SK-N-SH treated with all-trans-retinoic acid at 6 μM for 48 hours (cell line): ENCODE measurements around the gene SYT8.

ENCODE experiments used
- ATAC-seq: fragments of 200-7000 bp; cut with Tn5 transposase; 3 replicates; pipeline ENCODE4 v1.9.1; 2020; ENCODE audit warnings: mild to moderate bottlenecking, moderate library complexity
- BACH2 ChIP-seq: fragments of 250-450 bp; sonication (Bioruptor Pico); IDR thresholded peaks from 2 replicates; pipeline ENCODE4 v1.9.0; 2021; ENCODE audit warnings: mild to moderate bottlenecking, borderline replicate concordance
- CREB5 ChIP-seq: fragments of 250-450 bp; sonication (Bioruptor Pico); IDR thresholded peaks from 2 replicates; pipeline ENCODE4 v1.5.1; 2020; ENCODE audit warnings: low read depth, mild to moderate bottlenecking, moderate library complexity
- CSDC2 ChIP-seq: fragments of 250-450 bp; sonication (Bioruptor Pico); IDR thresholded peaks from 2 replicates; pipeline ENCODE4 v1.5.0; 2020; ENCODE audit warnings: mild to moderate bottlenecking, moderate library complexity
- CSRNP3 ChIP-seq: fragments of 250-450 bp; sonication (Bioruptor Pico); IDR thresholded peaks from 2 replicates; pipeline ENCODE4 v1.5.1; 2021; ENCODE audit warnings: mild to moderate bottlenecking, moderate library complexity
- ESRRG ChIP-seq: fragments of 250-450 bp; sonication (Bioruptor Pico); IDR thresholded peaks from 2 replicates; pipeline ENCODE4 v1.6.1; 2021; ENCODE audit warnings: mild to moderate bottlenecking
- GLIS3 ChIP-seq: fragments of 250-450 bp; sonication (Bioruptor Pico); IDR thresholded peaks from 2 replicates; pipeline ENCODE4 v1.5.0; 2020; ENCODE audit warnings: mild to moderate bottlenecking, moderate library complexity
- ISL1 ChIP-seq: fragments of 250-450 bp; sonication (Bioruptor Pico); IDR thresholded peaks from 2 replicates; pipeline ENCODE4 v2.1.2; 2022; ENCODE audit warnings: mild to moderate bottlenecking, moderate library complexity
- OSR1 ChIP-seq: fragments of 250-450 bp; sonication (Bioruptor Pico); IDR thresholded peaks from 2 replicates; pipeline ENCODE4 v1.8.0; 2022; ENCODE audit warnings: moderate library complexity, mild to moderate bottlenecking, inconsistent platforms
- PPARA ChIP-seq: fragments of 250-450 bp; sonication (Bioruptor Pico); IDR thresholded peaks from 2 replicates; pipeline ENCODE4 v1.5.0; 2020; ENCODE audit warnings: mild to moderate bottlenecking, borderline replicate concordance
- RARB ChIP-seq: fragments of 250-450 bp; sonication (Bioruptor Pico); IDR thresholded peaks from 2 replicates; pipeline ENCODE4 v1.8.0; 2021; ENCODE audit warnings: mild to moderate bottlenecking, moderate library complexity
- SNAI2 ChIP-seq: fragments of 250-450 bp; sonication (Bioruptor Pico); IDR thresholded peaks from 2 replicates; pipeline ENCODE4 v1.5.0; 2020; ENCODE audit warnings: mild to moderate bottlenecking, moderate library complexity
- TCF4 ChIP-seq: fragments of 250-450 bp; sonication (Bioruptor Pico); IDR thresholded peaks from 2 replicates; pipeline ENCODE4 v1.8.0; 2021; ENCODE audit warnings: mild to moderate bottlenecking, moderate library complexity, borderline replicate concordance
- TOX ChIP-seq: fragments of 250-450 bp; sonication (Bioruptor Pico); IDR thresholded peaks from 2 replicates; pipeline ENCODE4 v1.8.0; 2021; ENCODE audit warnings: mild to moderate bottlenecking, moderate library complexity, borderline replicate concordance
- TSHZ2 ChIP-seq: fragments of 250-450 bp; sonication (Bioruptor Pico); IDR thresholded peaks from 2 replicates; pipeline ENCODE4 v1.5.0; 2020; ENCODE audit warnings: mild to moderate bottlenecking, moderate library complexity
- ZC3H10 ChIP-seq: fragments of 250-450 bp; sonication (Bioruptor Pico); IDR thresholded peaks from 2 replicates; pipeline ENCODE4 v1.5.1; 2021; ENCODE audit warnings: mild to moderate bottlenecking, moderate library complexity
- ZFP30 ChIP-seq: fragments of 450-650 bp; formaldehyde crosslinking; IDR thresholded peaks from 2 replicates; pipeline ENCODE4 v1.5.0; 2022; ENCODE audit warnings: mild to moderate bottlenecking, moderate library complexity
- ZNF565 ChIP-seq: fragments of 450-650 bp; formaldehyde crosslinking; conservative IDR thresholded peaks from 2 replicates; pipeline ENCODE4 v1.5.0; 2020; ENCODE audit warnings: low read depth, mild to moderate bottlenecking, moderate library complexity
- ZNF70 ChIP-seq: fragments of 450-650 bp; formaldehyde crosslinking; IDR thresholded peaks from 2 replicates; pipeline ENCODE4 v1.5.0; 2020; ENCODE audit warnings: mild to moderate bottlenecking, moderate library complexity
- ZNF8 ChIP-seq: fragments of 450-650 bp; formaldehyde crosslinking; IDR thresholded peaks from 2 replicates; pipeline ENCODE4 v1.5.0; 2020; ENCODE audit warnings: mild to moderate bottlenecking, moderate library complexity
- TF ChIP-seq, protein P1 (sequence below): fragments of 250-450 bp; sonication (Bioruptor Pico); IDR thresholded peaks from 2 replicates; pipeline ENCODE4 v1.8.0; 2020; ENCODE audit warnings: mild to moderate bottlenecking, moderate library complexity, borderline replicate concordance
- TF ChIP-seq, protein P2 (sequence below): fragments of 250-450 bp; sonication (Bioruptor Pico); IDR thresholded peaks from 2 replicates; pipeline ENCODE4 v1.8.0; 2021; ENCODE audit warnings: low read depth, mild to moderate bottlenecking, moderate library complexity, borderline replicate concordance

Gene SYT8

DNA sequence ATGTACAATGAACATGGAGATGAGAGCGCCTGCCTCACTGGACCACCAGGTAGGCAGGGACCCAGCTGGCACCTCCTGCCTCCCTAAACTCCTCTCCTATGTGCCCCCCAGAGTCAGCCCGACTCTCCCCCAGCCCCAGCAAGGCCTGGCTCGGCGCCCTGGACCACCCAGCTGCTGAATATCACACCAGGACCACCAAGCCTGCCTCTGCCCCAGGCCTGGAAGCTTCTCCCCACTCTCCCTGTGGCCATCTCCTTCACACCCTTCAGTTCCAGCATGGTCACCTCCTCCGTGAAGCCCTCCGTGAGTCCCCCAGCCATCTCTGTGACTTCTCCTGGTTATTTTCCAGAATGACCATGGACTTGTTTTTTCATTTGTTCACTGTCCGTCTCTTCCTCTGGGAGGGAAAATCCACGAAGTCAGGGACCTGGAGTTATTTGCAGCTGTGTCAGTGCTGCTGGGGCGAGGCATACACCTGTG lies 11.7 kb downstream of the SYT8 start:
- no peak for TF ChIP-seq RARB (CRISPR knock-in tag)
- no peak for ATAC-seq

DNA sequence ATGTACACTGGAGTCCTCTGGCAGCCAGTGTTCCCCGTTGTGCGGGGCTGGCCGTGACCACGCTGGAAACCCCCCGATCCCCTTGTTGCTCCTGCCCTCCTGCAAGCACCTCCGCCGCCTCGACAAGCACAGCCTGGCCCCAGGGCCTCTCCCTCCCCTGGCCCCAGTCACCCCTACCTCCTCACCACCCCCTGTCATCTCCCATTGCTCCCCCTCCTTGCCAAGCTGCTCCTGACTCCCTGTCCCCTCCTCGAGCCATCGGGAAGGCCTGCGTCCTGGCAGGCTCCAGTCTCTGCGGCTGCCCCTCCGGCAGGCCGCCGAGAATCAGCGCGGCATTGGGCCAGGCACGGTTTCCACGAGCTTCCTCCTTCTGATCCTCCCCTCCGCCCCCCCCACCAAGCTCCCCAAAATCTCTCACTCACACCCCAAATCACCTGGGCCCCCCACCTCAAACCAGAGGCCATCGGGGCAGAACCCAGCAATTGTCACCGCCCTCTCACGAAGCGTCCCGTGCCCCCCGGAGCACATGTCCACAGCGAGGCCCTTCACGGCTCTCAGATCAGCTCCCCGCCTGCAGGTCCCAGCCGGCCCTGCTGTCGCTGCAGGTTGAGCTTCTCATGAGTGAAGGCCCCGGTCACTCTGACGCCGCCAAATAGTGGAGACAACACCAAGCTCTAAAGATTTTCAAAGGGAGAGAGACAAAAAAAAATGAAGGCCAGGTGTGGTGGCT lies 12.4 kb downstream of the SYT8 start:
- TF ChIP-seq ZC3H10 (CRISPR knock-in tag): no peak
- no peak for TF ChIP-seq ISL1
- TF ChIP-seq, protein P1, sequence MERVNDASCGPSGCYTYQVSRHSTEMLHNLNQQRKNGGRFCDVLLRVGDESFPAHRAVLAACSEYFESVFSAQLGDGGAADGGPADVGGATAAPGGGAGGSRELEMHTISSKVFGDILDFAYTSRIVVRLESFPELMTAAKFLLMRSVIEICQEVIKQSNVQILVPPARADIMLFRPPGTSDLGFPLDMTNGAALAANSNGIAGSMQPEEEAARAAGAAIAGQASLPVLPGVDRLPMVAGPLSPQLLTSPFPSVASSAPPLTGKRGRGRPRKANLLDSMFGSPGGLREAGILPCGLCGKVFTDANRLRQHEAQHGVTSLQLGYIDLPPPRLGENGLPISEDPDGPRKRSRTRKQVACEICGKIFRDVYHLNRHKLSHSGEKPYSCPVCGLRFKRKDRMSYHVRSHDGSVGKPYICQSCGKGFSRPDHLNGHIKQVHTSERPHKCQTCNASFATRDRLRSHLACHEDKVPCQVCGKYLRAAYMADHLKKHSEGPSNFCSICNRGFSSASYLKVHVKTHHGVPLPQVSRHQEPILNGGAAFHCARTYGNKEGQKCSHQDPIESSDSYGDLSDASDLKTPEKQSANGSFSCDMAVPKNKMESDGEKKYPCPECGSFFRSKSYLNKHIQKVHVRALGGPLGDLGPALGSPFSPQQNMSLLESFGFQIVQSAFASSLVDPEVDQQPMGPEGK (CRISPR knock-in tag): no peak
- TF ChIP-seq ESRRG (CRISPR knock-in tag): no peak
- TF ChIP-seq CSDC2 (CRISPR knock-in tag): no peak
- TF ChIP-seq TOX (CRISPR knock-in tag): no peak
- no peak for TF ChIP-seq ZNF565 (CRISPR knock-in tag)
- TF ChIP-seq SNAI2 (CRISPR knock-in tag): no peak
- no peak for ATAC-seq

DNA sequence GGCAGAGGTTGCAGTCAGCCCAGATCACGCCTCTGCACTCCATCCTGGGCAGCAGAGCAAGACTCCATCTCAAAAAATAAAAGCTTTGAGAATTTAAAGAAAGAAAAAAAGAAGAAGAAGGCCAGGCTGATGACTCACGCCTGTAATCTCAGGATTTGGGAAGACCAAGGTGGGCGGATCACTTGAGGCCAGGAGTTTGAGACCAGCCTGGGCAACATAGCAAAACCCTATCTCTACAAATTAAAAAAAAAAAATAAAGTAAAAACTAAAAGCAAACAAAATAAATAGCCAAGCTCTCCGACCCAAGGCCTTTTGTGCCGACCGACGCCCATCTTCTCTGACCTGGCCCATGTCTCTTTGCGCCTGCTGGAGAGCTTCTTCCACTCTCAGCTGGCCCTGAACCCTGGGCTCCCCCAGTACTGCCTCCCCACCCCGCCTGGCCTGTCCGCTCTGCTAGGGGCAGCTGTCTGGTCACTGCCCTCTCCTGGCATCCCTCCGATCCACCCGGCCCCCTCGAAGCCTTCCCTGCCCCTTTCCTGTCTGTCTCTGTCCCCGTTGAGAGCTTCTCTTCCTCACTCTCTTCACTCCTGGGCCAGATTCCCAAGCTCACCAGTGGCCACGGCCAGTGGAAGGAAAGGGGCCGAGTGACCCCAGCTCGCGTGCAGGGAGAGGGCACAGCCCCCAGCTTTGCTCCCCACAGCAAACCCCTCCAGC lies 13.3 kb downstream of the SYT8 start:
- no peak for TF ChIP-seq RARB (CRISPR knock-in tag)
- TF ChIP-seq ZFP30 (CRISPR knock-in tag): no peak
- TF ChIP-seq TOX (CRISPR knock-in tag): no peak
- no peak for TF ChIP-seq CREB5 (CRISPR knock-in tag)
- TF ChIP-seq TCF4 (CRISPR knock-in tag): no peak
- no peak for TF ChIP-seq PPARA (CRISPR knock-in tag)
- no peak for TF ChIP-seq ESRRG (CRISPR knock-in tag)
- TF ChIP-seq GLIS3 (CRISPR knock-in tag): no peak
- no peak for TF ChIP-seq ZNF70 (CRISPR knock-in tag)
- no peak for TF ChIP-seq CSRNP3 (CRISPR knock-in tag)
- TF ChIP-seq, protein P2, sequence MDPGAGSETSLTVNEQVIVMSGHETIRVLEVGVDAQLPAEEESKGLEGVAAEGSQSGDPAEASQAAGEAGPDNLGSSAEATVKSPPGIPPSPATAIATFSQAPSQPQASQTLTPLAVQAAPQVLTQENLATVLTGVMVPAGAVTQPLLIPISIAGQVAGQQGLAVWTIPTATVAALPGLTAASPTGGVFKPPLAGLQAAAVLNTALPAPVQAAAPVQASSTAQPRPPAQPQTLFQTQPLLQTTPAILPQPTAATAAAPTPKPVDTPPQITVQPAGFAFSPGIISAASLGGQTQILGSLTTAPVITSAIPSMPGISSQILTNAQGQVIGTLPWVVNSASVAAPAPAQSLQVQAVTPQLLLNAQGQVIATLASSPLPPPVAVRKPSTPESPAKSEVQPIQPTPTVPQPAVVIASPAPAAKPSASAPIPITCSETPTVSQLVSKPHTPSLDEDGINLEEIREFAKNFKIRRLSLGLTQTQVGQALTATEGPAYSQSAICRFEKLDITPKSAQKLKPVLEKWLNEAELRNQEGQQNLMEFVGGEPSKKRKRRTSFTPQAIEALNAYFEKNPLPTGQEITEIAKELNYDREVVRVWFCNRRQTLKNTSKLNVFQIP (CRISPR knock-in tag): no peak
- TF ChIP-seq ISL1: no peak
- TF ChIP-seq TSHZ2 (CRISPR knock-in tag): no peak
- TF ChIP-seq ZNF8 (CRISPR knock-in tag): no peak
- TF ChIP-seq ZNF565 (CRISPR knock-in tag): no peak
- TF ChIP-seq CSDC2 (CRISPR knock-in tag): no peak
- TF ChIP-seq SNAI2 (CRISPR knock-in tag): no peak
- TF ChIP-seq OSR1: no peak
- no peak for TF ChIP-seq BACH2
- no peak for ATAC-seq
